Breast epithelium (tissue), 4 donors: ENCODE data around the gene PARL. TPM values are rescaled to one million over a fixed set of nuclear protein-coding genes. Genes with fewer than 3 reads are reported as not detected.

Experiments
- DNase-seq, 2 donors: peaks; one replicate each; pipeline ENCODE4 v3.0.0-alpha.2; 2019; ENCODE audit warnings: low spot score in 2 of 2
- H3K27ac ChIP-seq, 2 donors: fragments of 200-600 bp; sonication (generic) in 1 of 2; one replicate each; pipeline ENCODE4 v1.5.1; 2016 to 2019; ENCODE audit warnings: mild to moderate bottlenecking in 1 of 2
- H3K27me3 ChIP-seq, 2 donors: fragments of 200-600 bp; sonication (generic) in 1 of 2; one replicate each; pipeline versions ENCODE4 v1.5.1 to v1.6.0; 2017 to 2019; ENCODE audit warnings: control low read depth in 1 of 2, mild to moderate bottlenecking in 1 of 2
- H3K36me3 ChIP-seq: fragments of 200-600 bp; one replicate; pipeline ENCODE4 v1.5.1; 2019
- H3K4me1 ChIP-seq, 2 donors: fragments of 200-600 bp; sonication (generic); one replicate each; pipeline ENCODE4 v1.5.1; 2016 to 2019; ENCODE audit warnings: control low read depth in 1 of 2
- H3K4me3 ChIP-seq, 3 donors: fragments of 200-600 bp; sonication (generic); 1 replicate in 2 of 3; 2 replicates in 1 of 3; pipeline ENCODE4 v1.5.1; 2016 to 2019; ENCODE audit warnings: mild to moderate bottlenecking in 3 of 3, moderate library complexity in 2 of 3
- H3K9me3 ChIP-seq, 2 donors: fragments of 200-600 bp; sonication (generic) in 1 of 2; one replicate each; pipeline ENCODE4 v1.5.1; 2016 to 2019; ENCODE audit warnings: control low read depth in 1 of 2
- POLR2A ChIP-seq: fragments of 450-650 bp; IDR thresholded peaks from one replicate; pipeline ENCODE4 v1.6.1; 2016; ENCODE audit warnings: antibody characterized with exemption, mild to moderate bottlenecking, moderate library complexity
- POLR2AphosphoS5 ChIP-seq, 3 donors: sonication (generic); formaldehyde crosslinking; IDR thresholded peaks; one replicate each; pipeline ENCODE4 v1.6.1; 2017; ENCODE audit warnings: antibody characterized with exemption in 3 of 3
- intact Hi-C: fragments of 100-400 bp; cut with DNase I; formaldehyde crosslinking; loops from one replicate; pipeline ENCODE4 v1.15.1; 2023; ENCODE audit warnings: low total_unique reads
- total RNA-seq, 3 donors: library from RNA; depleted of rRNA; stranded (reverse); fragments of >200 nt; gene quantifications; one replicate each; pipeline ENCODE4 v1.1.0, GENCODE V29; 2016
- TF ChIP-seq, protein P1 (sequence below), 3 donors: fragments of 450-650 bp; IDR thresholded peaks; one replicate each; pipeline ENCODE4 v1.5.1; 2016 to 2017; ENCODE audit warnings: antibody characterized with exemption in 3 of 3, mild to moderate bottlenecking in 3 of 3, moderate library complexity in 3 of 3

The PARL gene
- total RNA-seq, 3 donors from 2014 or later, result 48.0 to 53.6 (median 50.5) TPM

DNA sequence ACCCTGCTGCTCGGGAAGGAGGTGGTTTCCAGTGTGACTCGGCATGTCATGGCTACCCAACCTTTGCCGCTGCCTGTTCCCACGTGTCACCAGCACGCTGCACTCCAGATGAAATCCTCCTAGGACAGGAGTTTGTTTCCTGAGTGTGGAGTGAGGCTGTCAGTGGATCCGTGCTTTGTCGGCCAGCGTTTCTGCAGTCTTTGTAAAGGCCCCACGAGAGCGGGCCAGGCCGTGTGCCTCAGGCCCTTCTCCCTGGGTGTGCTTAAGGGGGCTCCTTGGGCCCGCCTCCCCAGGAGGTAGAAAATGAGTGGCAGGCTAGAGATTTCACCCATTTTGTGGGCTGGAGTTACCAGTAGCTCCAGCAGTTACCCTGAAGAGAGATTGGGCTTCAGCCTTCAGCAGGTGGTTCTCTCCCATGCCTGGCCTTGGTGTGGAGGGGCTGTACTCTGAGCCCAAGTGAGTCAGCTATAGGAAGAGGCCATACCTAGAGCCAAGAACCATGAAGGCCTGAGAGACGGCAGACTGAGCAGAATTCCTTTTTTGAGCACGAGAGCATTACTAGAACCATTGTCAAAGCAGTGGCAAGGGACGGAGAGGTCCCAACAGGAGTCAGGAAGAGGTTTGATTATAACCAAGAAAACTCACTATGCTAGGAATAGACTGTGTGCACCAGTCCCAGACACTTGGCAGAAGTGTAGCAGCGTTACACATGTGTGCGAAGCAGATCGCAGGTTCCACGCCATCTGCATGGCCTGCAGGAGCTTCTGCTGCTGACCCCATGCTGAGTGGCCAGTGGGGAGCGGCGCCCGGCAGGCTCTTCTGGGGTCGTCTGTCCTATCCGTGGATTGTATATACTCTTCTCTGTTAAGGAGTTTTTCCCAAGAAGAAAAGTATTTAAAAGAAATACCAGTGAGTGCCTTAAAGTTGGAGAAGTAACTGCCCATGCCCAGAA is 73.8 kb downstream of the PARL start:
- H3K4me3 ChIP-seq, result no peak overlapping the region
- H3K36me3 ChIP-seq, result peaks cover 7% of the 10 kb centered on the region
- no peaks in the 10 kb centered on the region for H3K9me3 ChIP-seq
- no peak for TF ChIP-seq POLR2A
- TF ChIP-seq, protein P1, sequence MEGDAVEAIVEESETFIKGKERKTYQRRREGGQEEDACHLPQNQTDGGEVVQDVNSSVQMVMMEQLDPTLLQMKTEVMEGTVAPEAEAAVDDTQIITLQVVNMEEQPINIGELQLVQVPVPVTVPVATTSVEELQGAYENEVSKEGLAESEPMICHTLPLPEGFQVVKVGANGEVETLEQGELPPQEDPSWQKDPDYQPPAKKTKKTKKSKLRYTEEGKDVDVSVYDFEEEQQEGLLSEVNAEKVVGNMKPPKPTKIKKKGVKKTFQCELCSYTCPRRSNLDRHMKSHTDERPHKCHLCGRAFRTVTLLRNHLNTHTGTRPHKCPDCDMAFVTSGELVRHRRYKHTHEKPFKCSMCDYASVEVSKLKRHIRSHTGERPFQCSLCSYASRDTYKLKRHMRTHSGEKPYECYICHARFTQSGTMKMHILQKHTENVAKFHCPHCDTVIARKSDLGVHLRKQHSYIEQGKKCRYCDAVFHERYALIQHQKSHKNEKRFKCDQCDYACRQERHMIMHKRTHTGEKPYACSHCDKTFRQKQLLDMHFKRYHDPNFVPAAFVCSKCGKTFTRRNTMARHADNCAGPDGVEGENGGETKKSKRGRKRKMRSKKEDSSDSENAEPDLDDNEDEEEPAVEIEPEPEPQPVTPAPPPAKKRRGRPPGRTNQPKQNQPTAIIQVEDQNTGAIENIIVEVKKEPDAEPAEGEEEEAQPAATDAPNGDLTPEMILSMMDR (IDR thresholded peaks at IDR 0.05), result no peak
- no peak for TF ChIP-seq POLR2AphosphoS5 (IDR thresholded peaks at IDR 0.05)
- H3K27me3 ChIP-seq, result no peaks in the 10 kb centered on the region
- no peaks in the 10 kb centered on the region for H3K4me1 ChIP-seq
- DNase-seq, result no peak
- no peak overlapping the region for H3K27ac ChIP-seq
- intact Hi-C loops, result no loop called here

DNA sequence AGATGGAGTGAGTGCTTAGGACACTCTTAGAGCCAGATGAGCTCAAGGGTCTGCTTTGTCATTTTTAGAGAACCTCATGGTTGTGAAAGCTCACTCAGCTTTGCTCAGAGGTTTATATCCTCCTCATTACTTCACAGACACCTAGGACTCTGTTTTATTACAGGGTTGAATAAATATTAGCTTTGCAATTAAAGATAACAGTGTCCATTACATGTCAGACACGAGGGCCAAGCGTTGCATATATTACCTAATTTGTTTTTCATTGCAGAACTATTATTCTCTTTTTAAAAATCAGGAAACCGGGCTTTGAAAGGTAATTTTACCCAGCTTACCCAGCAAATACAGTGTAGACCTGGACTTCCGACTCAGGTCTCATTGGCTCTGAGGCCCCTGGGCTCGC is 75.4 kb downstream of the PARL start:
- H3K27me3 ChIP-seq, result no peaks in the 10 kb centered on the region
- intact Hi-C loops, result no loop called here
- H3K9me3 ChIP-seq, result no peaks in the 10 kb centered on the region
- TF ChIP-seq POLR2A (no peak), POLR2AphosphoS5 (IDR thresholded peaks at IDR 0.05) (no peak)
- TF ChIP-seq, protein P1 (IDR thresholded peaks at IDR 0.05), result no peak
- no peak overlapping the region for H3K4me3 ChIP-seq
- H3K27ac ChIP-seq, result no peak overlapping the region
- H3K36me3 ChIP-seq, result peaks cover 9% of the 10 kb centered on the region
- DNase-seq, result no peak
- H3K4me1 ChIP-seq, result no peaks in the 10 kb centered on the region

DNA sequence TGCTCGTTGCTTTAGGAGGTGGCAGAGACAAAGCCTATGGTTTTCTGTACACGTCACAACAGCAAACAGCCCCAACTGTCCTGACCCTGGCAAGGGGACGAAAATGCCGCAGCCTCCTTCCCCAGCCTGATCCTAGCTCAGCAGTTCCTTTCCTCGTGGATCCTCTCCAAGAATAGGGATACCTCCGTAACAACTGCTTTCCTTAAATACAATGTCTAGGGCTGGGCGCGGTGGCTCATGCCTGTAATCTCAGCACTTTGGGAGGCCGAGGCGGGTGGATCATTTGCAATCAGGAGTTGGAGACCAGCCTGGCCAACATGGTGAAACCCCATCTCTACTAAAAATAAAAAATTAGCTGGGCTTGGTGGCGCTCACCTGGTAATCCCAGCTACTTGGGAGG is 76.3 kb downstream of the PARL start:
- Histone ChIP-seq H3K9me3 (no peaks in the 10 kb centered on the region), H3K27ac (no peak overlapping the region), H3K27me3 (no peaks in the 10 kb centered on the region), H3K36me3 (peaks cover 17% of the 10 kb centered on the region), H3K4me1 (no peaks in the 10 kb centered on the region), H3K4me3 (no peak overlapping the region)
- intact Hi-C loops, result no loop called here
- TF ChIP-seq, protein P1 (IDR thresholded peaks at IDR 0.05), result no peak
- TF ChIP-seq POLR2A, result no peak
- no peak for TF ChIP-seq POLR2AphosphoS5 (IDR thresholded peaks at IDR 0.05)
- no peak for DNase-seq

DNA sequence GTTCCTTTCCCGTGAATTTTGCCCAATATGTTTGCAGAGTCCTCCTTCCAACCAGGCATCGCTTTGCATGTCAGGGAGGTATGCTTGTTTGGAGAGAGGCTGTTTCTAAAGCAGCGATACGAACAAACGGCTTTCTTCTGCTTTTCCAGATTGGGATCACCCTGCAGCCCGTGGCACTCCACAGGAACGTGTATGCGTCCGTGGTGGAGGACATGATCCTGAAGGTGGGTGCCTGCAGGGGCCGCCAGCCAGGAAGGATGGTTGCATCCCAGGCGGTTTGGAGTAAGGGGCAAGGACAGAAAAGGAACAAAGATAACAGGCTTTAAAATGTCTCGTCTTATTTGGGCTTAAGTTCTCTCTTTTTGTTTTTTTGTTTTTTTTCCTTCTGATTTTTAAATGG is 76.8 kb downstream of the PARL start:
- no peaks in the 10 kb centered on the region for H3K9me3 ChIP-seq
- H3K4me1 ChIP-seq, result no peaks in the 10 kb centered on the region
- no peak for DNase-seq
- no peak overlapping the region for H3K27ac ChIP-seq
- TF ChIP-seq POLR2AphosphoS5 (IDR thresholded peaks at IDR 0.05), result no peak
- no peak for TF ChIP-seq POLR2A
- TF ChIP-seq, protein P1 (IDR thresholded peaks at IDR 0.05), result no peak
- intact Hi-C loops, result no loop called here
- no peaks in the 10 kb centered on the region for H3K27me3 ChIP-seq
- peaks cover 17% of the 10 kb centered on the region for H3K36me3 ChIP-seq
- H3K4me3 ChIP-seq, result no peak overlapping the region

DNA sequence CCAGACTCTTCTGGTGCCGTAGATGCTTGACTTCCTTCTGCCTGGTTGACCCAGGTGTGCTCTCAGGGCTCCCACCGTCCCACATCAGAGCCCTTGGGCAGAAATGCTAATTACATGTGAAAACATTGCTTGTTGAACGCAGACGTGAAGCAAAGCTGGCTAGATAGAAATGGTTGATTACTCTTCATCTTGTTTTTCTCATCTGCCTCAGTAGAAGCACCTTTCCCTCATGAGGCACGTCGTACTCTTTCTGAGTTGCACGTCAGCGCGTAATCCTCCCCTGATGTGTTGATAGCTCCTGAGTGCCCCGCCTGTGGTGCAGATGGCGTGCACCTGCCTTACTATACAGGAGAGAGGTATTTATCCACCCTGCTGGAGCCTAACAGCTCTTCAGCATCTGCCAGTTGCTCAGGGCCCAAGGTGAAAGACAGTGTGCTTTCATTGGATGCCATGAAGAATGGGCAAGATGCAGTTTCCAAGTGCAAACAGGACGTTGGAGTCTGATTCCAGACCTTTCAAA is 77.4 kb downstream of the PARL start:
- intact Hi-C loops, result no loop called here
- TF ChIP-seq POLR2A, result no peak
- DNase-seq, result no peak
- Histone ChIP-seq H3K27ac (no peak overlapping the region), H3K4me1 (no peaks in the 10 kb centered on the region), H3K4me3 (no peak overlapping the region), H3K9me3 (no peaks in the 10 kb centered on the region), H3K27me3 (no peaks in the 10 kb centered on the region), H3K36me3 (peaks cover 17% of the 10 kb centered on the region)
